Fibroblast of the aortic adventitia (primary cell): Measurements from ENCODE around the gene ARMC5. TPM values are rescaled to one million over a fixed set of nuclear protein-coding genes. Genes with fewer than 3 reads are reported as not detected.

Source experiments
- DNase-seq: peaks from one replicate; pipeline ENCODE4 v3.0.0-alpha.2; 2010; ENCODE audit warnings: low read depth
- H3K4me3 ChIP-seq: 2 replicates; pipeline ENCODE4 v1.5.1; 2011; ENCODE audit warnings: low read depth, mild to moderate bottlenecking, control low read depth, low read length, moderate library complexity
- total RNA-seq: library from RNA; depleted of rRNA; stranded (reverse); fragments of >200 nt; gene quantifications from 2 replicates; pipeline ENCODE4 v1.2.3, GENCODE V29; 2012; ENCODE audit warnings: low replicate concordance
- TF ChIP-seq, protein P1 (sequence below): IDR thresholded peaks from 2 replicates; pipeline ENCODE4 v1.5.1; 2011; ENCODE audit warnings: mild to moderate bottlenecking, low read length, control low read depth, inconsistent platforms; ENCODE audit not compliant: insufficient read depth

The ARMC5 gene
- 7.4 and 16.9 TPM in 2 replicates for total RNA-seq

DNA sequence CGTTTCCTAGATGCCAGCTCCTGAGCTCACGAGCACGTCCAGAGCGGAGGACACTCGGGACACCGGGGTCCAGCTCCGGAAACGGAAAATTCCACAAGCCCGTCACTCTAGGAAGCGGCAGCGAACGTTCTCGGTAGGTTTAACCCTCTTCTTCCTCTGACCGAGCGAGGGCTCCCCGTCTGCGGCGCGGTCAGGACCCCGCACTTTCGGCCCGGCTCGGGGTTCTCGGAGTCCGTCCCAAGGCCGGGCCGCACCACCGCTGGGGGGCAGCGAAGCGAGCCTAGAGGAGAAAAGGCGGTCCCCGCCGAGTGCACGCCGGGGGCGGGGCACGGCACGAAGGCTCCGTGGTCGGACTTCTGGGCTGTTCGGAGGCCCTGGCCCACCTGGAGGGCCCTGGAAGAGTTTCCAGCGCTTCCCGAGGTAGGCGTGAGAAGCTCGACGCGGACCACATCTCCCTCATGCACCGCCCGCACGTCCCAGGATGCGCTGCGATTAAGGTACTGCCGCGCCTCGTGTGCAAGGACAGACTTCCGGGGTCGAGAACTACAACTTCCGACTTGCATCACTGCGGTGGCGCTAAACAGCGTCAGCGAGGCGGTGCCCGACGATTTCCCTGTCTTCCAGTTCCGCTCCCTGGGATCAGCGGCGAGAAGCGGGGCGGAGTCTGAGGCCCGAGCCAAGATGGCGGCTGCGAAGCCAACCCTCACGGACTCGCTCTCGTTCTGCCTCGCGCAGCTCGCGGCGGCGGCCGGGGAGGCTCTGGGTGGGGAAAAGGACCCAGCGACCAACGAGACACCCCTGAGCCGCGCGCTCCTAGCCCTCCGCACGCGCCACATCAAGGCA lies at the start of gene ARMC5:
Gene ARMC5, plus strand, starts transcription at position 658 of the 843 bp plus-strand sequence. Its CDS starts 24 bp downstream, at position 682.
- H3K4me3 ChIP-seq = peak within 1 kb of the TSS; percentile 85
- peak; percentile 98 for DNase-seq
- TF ChIP-seq, protein P1, sequence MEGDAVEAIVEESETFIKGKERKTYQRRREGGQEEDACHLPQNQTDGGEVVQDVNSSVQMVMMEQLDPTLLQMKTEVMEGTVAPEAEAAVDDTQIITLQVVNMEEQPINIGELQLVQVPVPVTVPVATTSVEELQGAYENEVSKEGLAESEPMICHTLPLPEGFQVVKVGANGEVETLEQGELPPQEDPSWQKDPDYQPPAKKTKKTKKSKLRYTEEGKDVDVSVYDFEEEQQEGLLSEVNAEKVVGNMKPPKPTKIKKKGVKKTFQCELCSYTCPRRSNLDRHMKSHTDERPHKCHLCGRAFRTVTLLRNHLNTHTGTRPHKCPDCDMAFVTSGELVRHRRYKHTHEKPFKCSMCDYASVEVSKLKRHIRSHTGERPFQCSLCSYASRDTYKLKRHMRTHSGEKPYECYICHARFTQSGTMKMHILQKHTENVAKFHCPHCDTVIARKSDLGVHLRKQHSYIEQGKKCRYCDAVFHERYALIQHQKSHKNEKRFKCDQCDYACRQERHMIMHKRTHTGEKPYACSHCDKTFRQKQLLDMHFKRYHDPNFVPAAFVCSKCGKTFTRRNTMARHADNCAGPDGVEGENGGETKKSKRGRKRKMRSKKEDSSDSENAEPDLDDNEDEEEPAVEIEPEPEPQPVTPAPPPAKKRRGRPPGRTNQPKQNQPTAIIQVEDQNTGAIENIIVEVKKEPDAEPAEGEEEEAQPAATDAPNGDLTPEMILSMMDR = peak; percentile 67

DNA sequence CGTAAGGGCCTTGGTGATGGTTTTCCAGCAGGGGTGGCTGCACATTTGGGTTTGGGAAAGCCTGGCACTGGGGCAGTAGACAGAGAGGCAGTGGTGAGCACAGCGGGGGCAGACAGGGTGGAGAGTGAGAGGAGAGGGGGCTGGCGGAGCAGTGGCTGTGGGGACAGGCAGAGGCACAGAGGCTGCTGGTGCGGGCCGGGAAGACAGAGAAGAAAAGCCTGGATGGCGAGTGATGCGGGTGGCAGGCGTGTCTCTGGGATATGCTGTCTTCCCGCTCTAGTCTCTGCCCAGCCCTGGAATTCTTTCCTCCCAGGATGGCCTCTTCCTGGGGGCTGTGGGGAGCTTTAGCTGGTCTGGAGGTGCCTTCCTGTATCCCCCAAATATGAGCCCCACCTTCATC lies 49.2 kb upstream of the ARMC5 start:
- H3K4me3 ChIP-seq = no peak overlapping the region
- TF ChIP-seq, protein P1 = no peak
- no peak for DNase-seq

DNA sequence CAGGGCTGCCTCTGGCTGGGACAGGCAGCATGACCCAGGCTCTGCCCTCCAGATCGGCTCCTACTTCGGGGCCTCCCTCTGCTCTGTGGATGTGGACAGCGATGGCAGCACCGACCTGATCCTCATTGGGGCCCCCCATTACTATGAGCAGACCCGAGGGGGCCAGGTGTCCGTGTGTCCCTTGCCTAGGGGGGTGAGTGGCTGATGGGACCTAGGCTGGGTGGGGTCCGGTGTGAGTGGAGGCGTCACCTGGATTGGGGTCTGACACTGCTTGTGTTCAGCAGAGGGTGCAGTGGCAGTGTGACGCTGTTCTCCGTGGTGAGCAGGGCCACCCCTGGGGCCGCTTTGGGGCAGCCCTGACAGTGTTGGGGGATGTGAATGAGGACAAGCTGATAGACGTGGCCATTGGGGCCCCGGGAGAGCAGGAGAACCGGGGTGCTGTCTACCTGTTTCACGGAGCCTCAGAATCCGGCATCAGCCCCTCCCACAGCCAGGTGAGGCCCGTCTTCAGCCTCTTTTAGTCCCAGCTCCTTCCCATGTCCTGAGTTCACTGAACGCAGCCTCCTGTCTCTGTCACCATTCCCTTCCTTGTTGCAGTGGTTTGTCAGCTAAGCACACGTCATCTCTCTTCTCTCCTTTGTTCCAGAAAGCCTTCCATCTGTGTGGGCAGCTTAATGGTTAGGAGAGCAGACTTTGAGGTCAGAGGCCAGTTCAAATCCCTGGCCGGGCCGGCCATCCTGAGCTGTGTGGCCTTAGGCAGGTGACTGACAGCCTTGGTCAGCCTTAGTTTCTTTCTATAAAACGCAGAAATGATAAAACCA lies 48.1 kb upstream of the ARMC5 start:
- TF ChIP-seq, protein P1 = no peak
- no peak overlapping the region for H3K4me3 ChIP-seq
- no peak for DNase-seq

DNA sequence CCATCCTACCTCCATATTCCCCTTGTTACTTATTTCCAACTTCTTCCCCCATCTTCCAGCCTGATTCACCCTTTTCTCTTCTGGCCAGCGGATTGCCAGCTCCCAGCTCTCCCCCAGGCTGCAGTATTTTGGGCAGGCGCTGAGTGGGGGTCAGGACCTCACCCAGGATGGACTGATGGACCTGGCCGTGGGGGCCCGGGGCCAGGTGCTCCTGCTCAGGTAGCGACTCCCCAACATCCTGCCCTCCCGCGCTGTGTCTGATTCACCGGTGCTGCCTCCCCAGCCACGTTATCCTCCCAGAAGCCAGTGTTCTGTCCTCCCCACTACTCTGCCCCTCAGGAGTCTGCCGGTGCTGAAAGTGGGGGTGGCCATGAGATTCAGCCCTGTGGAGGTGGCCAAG lies 46.6 kb upstream of the ARMC5 start:
- no peak for DNase-seq
- H3K4me3 ChIP-seq = no peak overlapping the region
- TF ChIP-seq, protein P1 = no peak

GRCh38 chr16:31413381-31413780 lies 45.9 kb upstream of the ARMC5 start:
- no peak overlapping the region for H3K4me3 ChIP-seq
- DNase-seq = no peak
- TF ChIP-seq, protein P1 = no peak

GRCh38 chr16:31413943-31414342 lies 45.4 kb upstream of the ARMC5 start:
- DNase-seq = no peak
- TF ChIP-seq, protein P1 = no peak
- no peak overlapping the region for H3K4me3 ChIP-seq
